HUES64 (cell line): ENCODE measurements around the gene RNF111.
"Not testable (repeated sequence)": the region's sequence is repeated elsewhere in the genome, so short reads cannot be mapped to it uniquely, and the experiment has no call there.

Experiments used
- H3K27ac ChIP-seq: 2 replicates; pipeline ENCODE4 v1.7.0; 2013; ENCODE audit warnings: low read depth, low read length, inconsistent platforms
- H3K27me3 ChIP-seq: 2 replicates; pipeline ENCODE4 v1.6.1; 2013; ENCODE audit warnings: mild to moderate bottlenecking, low read length; ENCODE audit not compliant: insufficient read depth
- H3K36me3 ChIP-seq: 2 replicates; pipeline ENCODE4 v1.6.1; 2013; ENCODE audit warnings: mild to moderate bottlenecking, low read length; ENCODE audit not compliant: insufficient read depth
- H3K4me1 ChIP-seq: 2 replicates; pipeline ENCODE4 v1.6.1; 2013; ENCODE audit warnings: mild to moderate bottlenecking, low read length, moderate library complexity; ENCODE audit not compliant: insufficient read depth
- H3K4me3 ChIP-seq: 2 replicates; pipeline ENCODE4 v1.5.1; 2013; ENCODE audit warnings: mild to moderate bottlenecking, low read length, moderate library complexity
- H3K9ac ChIP-seq: 2 replicates; pipeline ENCODE4 v1.6.1; 2013; ENCODE audit warnings: mild to moderate bottlenecking, low read depth, low read length
- H3K9me3 ChIP-seq: 2 replicates; pipeline ENCODE4 v1.6.1; 2013; ENCODE audit warnings: low read depth, low read length; ENCODE audit not compliant: insufficient read depth
- WGBS: fragments of 150-250, 120-280 bp; methylation state at CpG from one replicate; pipeline ENCODE4 v1.1.7; 2013; ENCODE audit warnings: missing lambda C conversion rate; 5-methylcytosine and 5-hydroxymethylcytosine counted together

Gene RNF111

DNA sequence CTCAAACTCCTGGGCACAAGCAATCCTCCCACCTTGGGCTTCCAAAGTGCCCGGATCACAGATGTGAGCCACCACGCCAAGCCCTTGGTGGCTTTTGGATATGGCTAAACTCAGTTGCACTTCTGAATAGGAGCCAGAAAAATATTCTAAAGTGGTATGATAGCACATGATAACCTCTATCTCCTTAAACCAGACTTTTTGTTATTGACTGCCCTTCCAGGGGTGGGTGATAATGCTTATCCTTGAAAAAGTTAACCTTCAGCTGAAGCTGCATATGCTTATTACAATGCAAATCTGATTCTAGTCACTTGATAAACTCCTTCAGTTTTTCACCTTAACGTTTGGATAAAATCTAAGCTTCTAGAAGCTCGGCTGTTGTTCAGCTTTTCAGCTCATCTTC is 123.8 kb downstream of the RNF111 start:
- H3K4me3 ChIP-seq: no peak overlapping the region
- no peak overlapping the region for H3K27ac ChIP-seq
- 95% methylated on average over 4 of the region's 4 CpGs for WGBS
- H3K4me1 ChIP-seq: peaks cover 4% of the 10 kb centered on the region; the same call in 1 of the 2 replicates
- H3K9ac ChIP-seq: no peak overlapping the region
- no peaks in the 10 kb centered on the region for H3K27me3 ChIP-seq
- peaks cover 86% of the 10 kb centered on the region for H3K36me3 ChIP-seq
- no peaks in the 10 kb centered on the region for H3K9me3 ChIP-seq

DNA sequence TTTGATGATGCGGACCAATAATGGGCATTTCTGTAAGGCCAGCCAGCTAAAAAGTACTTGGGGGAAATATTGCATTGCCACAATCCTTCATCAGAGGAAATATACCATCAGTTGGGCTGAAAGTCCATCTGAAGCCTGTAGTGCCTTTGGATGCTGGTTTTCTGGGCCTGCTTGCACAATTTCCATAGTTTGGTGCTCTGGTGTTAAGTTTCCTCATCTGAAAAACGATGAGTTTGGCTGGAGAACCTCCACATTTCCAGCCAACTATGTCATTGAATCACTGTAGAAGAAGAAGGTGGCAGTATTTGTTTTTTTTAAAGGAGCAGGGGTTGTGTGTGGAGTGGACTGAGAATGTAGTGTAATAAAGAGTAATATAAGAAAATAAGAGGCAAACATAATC is 127.6 kb downstream of the RNF111 start:
- Histone ChIP-seq H3K9me3 (no peaks in the 10 kb centered on the region), H3K9ac (no peak overlapping the region), H3K27me3 (no peaks in the 10 kb centered on the region), H3K4me3 (no peak overlapping the region), H3K36me3 (peaks cover 94% of the 10 kb centered on the region), H3K4me1 (no peaks in the 10 kb centered on the region), H3K27ac (no peak overlapping the region)
- 85% methylated on average over 2 of the region's 2 CpGs for WGBS

DNA sequence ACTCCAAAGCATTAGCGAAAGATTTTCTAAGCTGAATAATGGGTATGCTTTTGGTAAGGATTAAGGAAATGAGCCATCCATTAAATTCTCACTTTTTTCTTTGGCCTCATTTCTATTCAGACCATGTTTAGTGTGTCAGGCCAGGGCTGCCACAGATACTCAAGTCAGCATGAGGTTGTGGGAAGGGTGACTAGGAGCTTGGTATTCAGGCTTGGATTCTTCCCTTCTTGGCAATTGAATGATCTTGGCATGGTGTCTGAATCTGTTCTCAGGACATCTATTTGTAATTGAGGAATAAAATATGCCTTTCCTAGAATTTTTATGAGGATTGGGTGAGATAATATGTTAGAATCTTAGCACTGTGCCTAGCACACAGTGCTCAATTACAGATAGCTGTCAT is 128.7 kb downstream of the RNF111 start:
- H3K27ac ChIP-seq: no peak overlapping the region
- H3K9ac ChIP-seq: no peak overlapping the region
- 95% methylated on average over 1 of the region's 1 CpG for WGBS
- no peaks in the 10 kb centered on the region for H3K4me1 ChIP-seq
- H3K27me3 ChIP-seq: no peaks in the 10 kb centered on the region
- H3K36me3 ChIP-seq: peaks cover 94% of the 10 kb centered on the region
- H3K9me3 ChIP-seq: no peaks in the 10 kb centered on the region
- H3K4me3 ChIP-seq: no peak overlapping the region

DNA sequence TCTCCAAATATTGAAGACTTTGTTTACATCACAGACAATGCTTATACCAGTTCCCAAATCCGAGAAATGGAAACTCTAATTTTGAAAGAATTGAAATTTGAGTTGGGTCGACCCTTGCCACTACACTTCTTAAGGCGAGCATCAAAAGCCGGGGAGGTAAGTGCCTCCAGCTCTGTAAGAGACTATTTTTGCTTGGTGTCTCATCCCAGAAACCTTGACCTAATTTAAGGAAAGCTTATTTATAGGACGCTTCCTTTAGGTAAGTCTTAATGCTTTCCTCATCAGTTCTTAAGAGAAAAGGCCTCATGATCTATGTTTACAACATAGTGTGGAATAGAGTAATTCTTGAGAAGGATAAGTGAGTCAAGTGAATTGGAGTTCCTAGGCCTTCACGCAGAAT is 129.3 kb downstream of the RNF111 start:
- Histone ChIP-seq H3K36me3 (peaks cover 92% of the 10 kb centered on the region), H3K9me3 (no peaks in the 10 kb centered on the region), H3K9ac (no peak overlapping the region), H3K4me1 (no peaks in the 10 kb centered on the region), H3K27ac (no peak overlapping the region), H3K27me3 (no peaks in the 10 kb centered on the region), H3K4me3 (no peak overlapping the region)
- WGBS: 97% methylated on average over 6 of the region's 6 CpGs

DNA sequence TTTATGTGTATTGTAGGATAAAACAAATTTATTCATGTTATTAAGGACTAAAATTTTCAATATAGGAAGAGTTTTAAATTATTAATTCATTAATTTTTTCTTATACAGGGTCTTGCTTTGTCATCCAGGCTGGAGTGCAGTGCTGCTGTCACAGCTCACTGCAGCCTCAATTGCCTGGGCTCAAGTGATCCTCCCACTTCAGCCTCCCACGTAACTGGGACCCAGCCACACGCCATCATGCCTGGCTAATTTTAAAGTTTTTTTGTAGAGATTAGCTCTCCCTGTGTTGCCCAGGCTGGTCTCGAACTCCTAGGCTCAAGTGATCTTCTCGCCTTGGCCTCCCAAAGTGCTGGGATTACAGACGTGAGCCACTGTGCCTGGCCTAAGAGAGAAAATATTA is 132.2 kb downstream of the RNF111 start:
- Histone ChIP-seq H3K4me3 (no peak overlapping the region), H3K9me3 (no peaks in the 10 kb centered on the region), H3K36me3 (peaks cover 94% of the 10 kb centered on the region), H3K4me1 (no peaks in the 10 kb centered on the region), H3K9ac (no peak overlapping the region), H3K27ac (no peak overlapping the region), H3K27me3 (no peaks in the 10 kb centered on the region)
- 93% methylated on average over 5 of the region's 5 CpGs for WGBS

DNA sequence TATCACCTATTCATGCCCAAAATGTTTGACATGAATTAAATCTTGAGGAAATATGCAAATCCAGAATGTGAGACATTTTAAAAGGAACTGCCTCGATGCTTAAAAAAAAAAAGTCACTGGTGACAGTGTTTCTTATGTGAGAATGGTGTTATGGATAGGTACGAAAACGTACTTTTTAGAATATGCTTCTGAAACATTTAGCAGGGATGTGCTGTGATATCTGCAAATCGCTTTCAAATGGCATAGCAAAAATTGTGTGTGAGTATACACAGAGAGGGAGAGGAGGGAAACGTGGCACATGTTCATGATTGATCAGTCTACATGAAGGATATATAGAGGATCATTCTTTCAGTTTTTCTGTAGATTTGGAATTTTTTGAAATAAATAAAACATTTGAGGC is 133.5 kb downstream of the RNF111 start:
- Histone ChIP-seq H3K9ac (no peak overlapping the region), H3K36me3 (peaks cover 94% of the 10 kb centered on the region), H3K4me3 (no peak overlapping the region), H3K27me3 (no peaks in the 10 kb centered on the region), H3K9me3 (no peaks in the 10 kb centered on the region), H3K27ac (no peak overlapping the region), H3K4me1 (no peaks in the 10 kb centered on the region)
- 92% methylated on average over 5 of the region's 5 CpGs for WGBS

DNA sequence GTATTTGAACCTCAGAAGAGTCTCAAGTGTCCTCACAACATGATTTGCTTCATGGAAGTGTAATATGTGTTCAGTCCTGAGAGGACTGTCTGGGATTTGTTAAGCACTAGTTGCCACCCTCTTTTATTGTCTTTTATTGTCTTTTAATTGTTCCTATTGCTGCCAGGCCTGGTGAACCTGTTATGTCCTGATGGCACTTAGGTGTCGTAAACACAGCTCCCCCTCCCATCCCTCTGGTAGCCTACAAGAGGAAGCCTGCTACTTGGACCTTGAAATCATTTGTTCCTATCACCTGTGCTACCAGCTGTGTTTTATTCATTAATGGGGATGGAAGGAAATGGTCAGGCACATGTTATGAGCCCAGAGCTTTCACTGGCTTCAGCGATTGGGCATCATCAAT is 136.8 kb downstream of the RNF111 start:
- no peak overlapping the region for H3K9ac ChIP-seq
- H3K4me1 ChIP-seq: no peaks in the 10 kb centered on the region
- 0 out of 2 replicates have a peak, but pooled peaks cover under 1% of the 10 kb centered on the region for H3K9me3 ChIP-seq
- WGBS: 95% methylated on average over 2 of the region's 2 CpGs
- H3K36me3 ChIP-seq: peaks cover 78% of the 10 kb centered on the region
- H3K27ac ChIP-seq: no peak overlapping the region
- no peak overlapping the region for H3K4me3 ChIP-seq
- H3K27me3 ChIP-seq: no peaks in the 10 kb centered on the region

DNA sequence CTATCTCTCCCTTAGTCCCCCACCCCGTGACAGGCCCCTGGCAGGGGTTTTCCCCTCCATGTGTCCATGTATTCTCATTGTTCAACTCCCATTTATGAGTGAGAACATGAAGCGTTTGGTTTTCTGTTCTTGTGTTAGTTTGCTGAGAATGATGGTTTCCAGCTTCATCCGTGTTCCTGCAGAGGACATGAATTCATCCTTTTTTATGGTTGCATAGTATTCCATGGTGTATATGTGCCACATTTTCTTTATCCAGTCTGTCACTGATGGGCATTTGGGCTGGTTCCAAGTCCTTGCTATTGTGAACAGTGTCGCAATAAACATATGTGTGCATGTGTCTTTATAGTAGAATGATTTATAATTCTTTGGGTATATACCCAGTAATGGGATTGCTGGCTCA is 138.2 kb downstream of the RNF111 start:
- H3K27me3 ChIP-seq, H3K27ac ChIP-seq, H3K9ac ChIP-seq, H3K4me1 ChIP-seq, H3K4me3 ChIP-seq, H3K9me3 ChIP-seq: not testable (repeated sequence)
- H3K36me3 ChIP-seq: peaks cover 75% of the 10 kb centered on the region
- 100% methylated on average over 3 of the region's 4 CpGs for WGBS

DNA sequence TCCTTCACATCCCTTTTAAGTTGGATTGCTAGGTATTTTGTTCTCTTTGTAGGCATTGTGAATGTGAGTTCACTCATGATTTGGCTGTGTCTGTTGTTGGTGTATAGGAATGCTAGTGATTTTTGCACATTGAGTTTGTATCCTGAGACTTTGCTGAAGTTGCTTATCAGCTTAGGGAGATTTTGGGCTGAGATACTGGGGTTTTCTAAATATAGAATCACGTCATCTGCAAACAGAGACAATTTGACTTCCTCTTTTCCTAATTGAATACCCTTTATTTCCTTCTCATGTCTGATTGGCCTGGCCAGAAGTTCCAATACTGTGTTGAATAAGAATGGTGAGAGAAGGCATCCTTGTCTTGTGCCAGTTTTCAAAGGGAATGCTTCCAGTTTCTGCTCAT is 139.8 kb downstream of the RNF111 start:
- H3K9ac ChIP-seq, H3K27ac ChIP-seq: not testable (repeated sequence)
- H3K36me3 ChIP-seq: peaks cover 79% of the 10 kb centered on the region

DNA sequence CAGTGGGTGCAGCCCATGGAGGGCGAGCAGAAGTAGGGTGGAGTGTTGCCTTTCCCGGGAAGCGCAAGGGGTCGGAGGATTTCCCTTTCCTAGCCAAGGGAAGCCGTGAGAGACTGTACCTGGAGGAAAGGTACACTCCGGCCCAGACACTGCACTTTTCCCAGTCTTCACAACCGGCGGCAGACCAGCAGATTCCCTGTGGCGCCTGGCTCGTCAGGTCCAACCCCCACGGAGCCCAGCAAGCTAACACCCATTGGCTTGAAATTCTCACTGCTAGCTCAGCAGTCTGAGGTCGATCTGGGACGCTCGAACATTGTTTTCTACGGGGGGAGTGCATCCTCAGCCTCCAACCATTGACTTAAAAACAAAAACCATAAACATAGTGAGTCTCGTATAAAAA is 144.0 kb downstream of the RNF111 start:
- Histone ChIP-seq H3K36me3 (peaks cover 79% of the 10 kb centered on the region), H3K27ac (no peak overlapping the region), H3K9ac (no peak overlapping the region), H3K4me1 (no peaks in the 10 kb centered on the region), H3K27me3 (no peaks in the 10 kb centered on the region), H3K9me3 (0 out of 2 replicates have a peak, but pooled peaks cover 4% of the 10 kb centered on the region), H3K4me3 (no peak overlapping the region)
- WGBS: 95% methylated on average over 16 of the region's 16 CpGs

More for the DNA sequence above, 139.8 kb downstream of the RNF111 start:
- not testable (repeated sequence) for H3K4me3 ChIP-seq, H3K4me1 ChIP-seq, H3K9me3 ChIP-seq, H3K27me3 ChIP-seq
- WGBS: 86% methylated on average over 1 of the region's 1 CpG

DNA sequence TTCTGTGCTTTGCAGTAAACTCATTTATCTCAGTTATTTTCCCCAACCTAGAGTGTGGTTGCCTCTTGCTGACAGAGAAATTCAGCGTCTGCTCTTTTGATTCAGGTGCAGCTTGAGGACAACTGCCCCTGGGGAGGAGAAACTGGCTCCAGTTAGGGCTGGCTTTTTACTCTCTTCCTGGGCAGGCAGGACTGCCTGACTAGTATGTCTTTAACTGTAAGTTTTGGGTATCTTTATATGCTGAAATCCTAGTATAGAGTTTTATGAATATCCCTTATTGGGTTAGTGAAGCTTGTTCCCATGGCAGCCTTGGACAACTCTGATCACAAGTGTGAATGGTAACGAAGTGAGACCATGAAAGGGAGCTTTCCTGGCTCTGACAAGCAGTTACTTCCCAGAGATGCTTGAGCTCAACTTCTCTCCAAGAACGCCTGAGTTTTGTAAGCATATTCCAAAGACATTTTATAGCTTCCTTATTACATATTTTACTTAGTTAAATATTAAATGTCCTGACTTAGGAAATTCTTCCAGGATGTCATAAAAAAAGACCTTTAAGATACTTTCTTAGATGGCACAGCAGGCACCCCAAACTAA is 144.6 kb downstream of the RNF111 start:
- 0 out of 2 replicates have a peak, but pooled peaks cover 4% of the 10 kb centered on the region for H3K9me3 ChIP-seq
- no peaks in the 10 kb centered on the region for H3K27me3 ChIP-seq
- no peaks in the 10 kb centered on the region for H3K4me1 ChIP-seq
- 96% methylated on average over 3 of the region's 3 CpGs for WGBS
- no peak overlapping the region for H3K4me3 ChIP-seq
- no peak overlapping the region for H3K27ac ChIP-seq
- no peak overlapping the region for H3K9ac ChIP-seq
- H3K36me3 ChIP-seq: peaks cover 81% of the 10 kb centered on the region

DNA sequence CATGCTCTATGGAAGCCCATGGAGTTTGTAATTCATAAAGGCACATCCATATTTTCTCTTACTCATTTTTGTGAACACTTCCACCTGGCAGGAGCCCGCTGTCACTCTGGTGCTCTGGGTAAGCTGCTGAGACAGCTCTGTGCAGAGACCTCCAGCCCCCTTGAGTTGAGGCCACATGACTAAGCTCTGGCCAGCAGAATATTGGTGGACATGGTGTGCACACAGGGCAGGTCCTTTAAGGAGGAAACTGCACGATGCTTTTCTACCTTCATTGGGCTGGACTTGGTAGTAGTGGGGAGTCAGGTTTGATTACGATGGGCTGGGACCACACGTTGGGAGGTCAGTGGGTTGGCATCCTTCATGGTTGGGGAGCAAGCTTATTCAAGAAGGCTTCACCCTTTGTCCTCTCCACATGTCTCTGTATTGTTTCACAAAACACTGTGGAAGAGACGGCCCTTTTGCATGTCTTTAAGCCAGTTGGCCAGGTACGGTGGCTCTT is 146.5 kb downstream of the RNF111 start:
- peaks cover 94% of the 10 kb centered on the region for H3K36me3 ChIP-seq
- H3K27ac ChIP-seq: no peak overlapping the region
- H3K4me3 ChIP-seq: no peak overlapping the region
- no peaks in the 10 kb centered on the region for H3K4me1 ChIP-seq
- 92% methylated on average over 6 of the region's 6 CpGs for WGBS
- 0 out of 2 replicates have a peak, but pooled peaks cover 4% of the 10 kb centered on the region for H3K9me3 ChIP-seq
- no peaks in the 10 kb centered on the region for H3K27me3 ChIP-seq
- H3K9ac ChIP-seq: no peak overlapping the region
